ENCODE data around the gene CENPC.
"Not testable (repeated sequence)": the region's sequence is repeated elsewhere in the genome, so short reads cannot be mapped to it uniquely, and the experiment has no call there.

CENPC gene

DNA sequence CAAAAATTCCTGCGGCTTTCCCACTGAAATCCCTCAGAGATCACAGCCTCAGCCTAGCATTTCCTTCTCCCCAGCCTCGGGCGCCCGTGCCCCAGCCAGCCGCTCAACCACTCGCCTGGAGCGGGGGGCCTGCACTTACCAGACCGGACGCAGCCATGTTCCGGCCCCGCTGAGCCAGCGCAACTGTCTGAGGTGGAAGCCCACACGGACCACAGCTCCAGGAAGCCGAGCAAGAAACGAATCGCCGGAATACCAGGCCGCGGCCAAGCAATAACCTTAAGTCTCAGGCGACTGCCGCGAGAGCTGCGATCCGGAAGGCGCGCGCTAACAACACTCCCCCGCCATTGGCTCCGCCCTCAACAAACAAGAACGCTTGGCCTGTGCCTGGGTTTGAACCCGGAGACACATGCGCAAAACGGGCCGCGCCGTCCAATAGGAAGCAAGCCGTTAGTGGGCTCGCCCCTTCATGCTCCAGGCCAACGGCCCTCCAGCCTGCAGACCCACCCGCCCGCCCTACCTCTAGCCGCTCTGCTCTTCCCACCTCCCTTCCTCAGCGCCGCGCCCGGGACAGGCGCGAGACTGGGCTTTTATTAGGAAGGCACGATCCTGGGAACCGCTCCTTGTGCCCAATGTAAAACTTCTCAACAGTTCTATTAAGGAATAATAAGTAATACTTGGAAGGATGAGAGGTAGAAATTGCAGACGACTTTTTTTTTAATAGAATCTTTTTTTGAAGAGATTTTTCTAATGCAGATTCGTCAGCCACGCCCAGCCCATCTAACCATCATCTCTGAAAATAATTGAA lies at the start of gene CENPC:
Gene CENPC (minus strand): TSS at position 305 of the 805 bp plus-strand sequence. CDS start 148 bp downstream, at position 157.
- DNase-seq: peak; percentile 98

- peak; percentile 12 for DNase-seq
Observed at GRCh38 chr4:67593741-67594175, 48.5 kb upstream of the CENPC start.

DNA sequence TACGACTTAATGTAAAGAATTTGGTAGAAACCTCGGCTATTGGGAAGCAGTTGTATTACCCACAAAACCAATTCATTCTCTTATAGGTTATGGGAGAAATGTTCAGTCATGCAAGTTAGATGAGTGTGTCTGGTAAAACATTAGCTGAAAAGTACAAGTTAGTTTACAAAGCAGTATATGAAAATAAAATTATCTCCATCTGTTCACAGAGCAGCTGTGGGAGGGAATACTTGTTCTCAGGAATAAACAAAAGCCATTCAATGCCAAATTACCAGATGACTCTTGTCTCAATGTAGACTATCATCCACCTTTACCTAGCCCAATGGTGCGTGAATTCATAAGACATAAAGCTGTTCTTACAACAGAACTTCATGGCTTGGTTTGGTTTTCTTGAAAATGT lies 41.9 kb upstream of the CENPC start:
- no peak for DNase-seq

DNA sequence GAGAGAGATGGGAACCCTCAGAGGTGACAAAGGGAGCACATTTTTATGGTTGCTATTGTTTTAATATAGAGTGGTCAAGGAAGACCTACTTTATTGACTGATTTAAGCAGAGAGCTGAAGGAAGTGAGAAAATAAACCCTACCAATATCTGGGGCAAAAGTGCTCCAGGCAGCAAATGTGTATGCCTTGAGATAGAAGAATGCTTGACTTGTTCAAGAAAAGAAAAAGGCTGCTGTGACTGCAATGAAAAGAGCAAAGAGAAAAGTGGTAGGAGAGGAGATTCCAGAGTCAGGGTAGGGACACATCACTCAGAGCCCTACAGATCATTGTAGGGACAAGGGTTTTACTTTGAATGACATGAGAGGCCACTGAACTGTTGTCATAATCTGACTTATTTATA lies 39.2 kb upstream of the CENPC start:
- DNase-seq: no peak

- DNase-seq: no peak
Observed at GRCh38 chr4:67581913-67582312, 36.6 kb upstream of the CENPC start.

DNA sequence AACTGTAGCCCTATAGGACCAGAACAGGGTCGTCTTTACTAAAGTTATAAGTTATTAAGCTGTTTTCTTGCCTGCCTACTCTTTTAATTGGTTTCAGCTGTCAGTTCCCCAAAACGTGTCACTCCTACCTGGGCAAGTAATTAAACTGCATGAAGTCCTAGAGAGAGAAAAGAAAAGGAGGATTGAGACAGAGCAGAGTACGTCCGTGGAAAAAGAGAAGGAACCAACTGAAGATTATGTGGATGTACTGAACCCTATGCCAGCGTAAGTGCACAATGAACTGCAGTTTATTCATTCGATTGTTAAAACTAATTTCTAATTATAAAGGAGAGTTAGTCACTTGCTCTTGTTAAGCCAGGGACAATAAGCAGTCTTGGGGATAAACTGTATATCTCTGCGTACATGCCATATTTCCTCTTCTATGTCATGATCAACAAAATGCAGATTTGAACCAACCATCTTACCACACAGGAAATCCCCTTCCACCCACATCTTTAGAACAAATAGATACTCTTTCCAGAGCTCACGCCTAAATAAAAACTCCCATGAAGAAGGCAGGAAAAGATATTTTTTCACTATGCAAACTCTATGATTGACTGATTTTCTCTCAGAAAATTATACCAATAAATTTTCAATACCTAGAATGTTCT lies 36.0 kb upstream of the CENPC start:
- peak; percentile 53 for DNase-seq

GRCh38 chr4:67580577-67580976 lies 35.3 kb upstream of the CENPC start:
- no peak for DNase-seq

- no peak for DNase-seq
Observed at GRCh38 chr4:67576538-67576937, 31.2 kb upstream of the CENPC start.

DNA sequence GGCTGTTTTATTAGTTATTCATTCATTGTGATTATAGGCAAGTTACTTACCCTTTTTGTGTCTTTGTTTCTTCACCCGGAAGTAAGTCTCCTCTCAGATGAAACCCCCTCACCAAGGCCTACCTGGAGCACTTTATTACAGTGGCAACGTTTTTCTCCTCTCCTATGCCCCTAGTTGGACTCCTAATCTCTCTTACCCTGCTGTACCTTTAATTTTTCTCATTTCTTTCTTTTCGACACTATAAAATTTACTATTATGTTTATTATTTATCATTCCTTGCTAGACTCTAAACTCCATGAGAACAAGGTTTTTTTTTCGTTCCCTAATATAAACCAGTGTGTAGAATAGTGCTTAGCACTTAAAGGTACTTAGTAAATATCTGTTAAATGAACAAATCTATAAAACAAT lies 30.8 kb upstream of the CENPC start:
- no peak for DNase-seq

GRCh38 chr4:67575232-67576058 lies 30.1 kb upstream of the CENPC start:
- DNase-seq: peak; percentile 61

DNA sequence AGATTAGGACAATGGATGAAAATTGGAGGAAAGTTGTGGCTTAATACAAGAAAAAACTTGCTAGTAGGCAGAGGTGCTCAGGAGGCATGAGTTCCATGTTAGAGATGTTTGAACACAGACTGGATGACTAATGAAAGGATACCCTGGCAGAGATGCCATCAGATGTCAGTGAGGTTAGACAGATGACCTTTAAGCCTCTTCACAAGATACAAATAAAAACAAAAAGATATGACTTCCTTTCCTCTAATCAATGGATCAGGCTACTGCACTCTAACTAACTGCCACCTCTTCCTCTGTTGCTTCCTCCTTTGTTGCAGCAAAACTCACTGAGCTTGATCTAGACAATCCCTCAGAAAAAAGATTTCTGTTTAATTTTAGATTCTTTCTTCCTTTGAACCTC lies 27.9 kb upstream of the CENPC start:
- DNase-seq: no peak

DNA sequence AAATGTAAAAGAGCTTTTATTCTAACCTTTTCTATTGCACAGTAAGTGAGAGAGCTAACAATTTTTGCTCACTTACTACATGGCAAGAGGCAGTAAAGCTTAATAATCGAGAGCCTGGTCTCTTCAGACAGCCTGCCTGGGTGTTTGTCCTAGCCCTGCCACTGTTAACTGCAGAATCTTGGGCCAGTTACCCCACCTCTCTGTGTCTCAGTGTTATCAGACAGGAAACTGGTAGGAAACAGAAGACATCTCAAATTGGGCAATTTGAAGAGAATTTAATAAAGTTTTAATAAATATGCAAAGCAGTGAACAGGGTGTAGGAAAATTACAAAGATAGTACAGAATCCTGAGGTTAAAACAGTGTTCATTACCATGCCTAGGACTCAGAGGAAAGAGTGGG lies 26.7 kb upstream of the CENPC start:
- DNase-seq: no peak

DNA sequence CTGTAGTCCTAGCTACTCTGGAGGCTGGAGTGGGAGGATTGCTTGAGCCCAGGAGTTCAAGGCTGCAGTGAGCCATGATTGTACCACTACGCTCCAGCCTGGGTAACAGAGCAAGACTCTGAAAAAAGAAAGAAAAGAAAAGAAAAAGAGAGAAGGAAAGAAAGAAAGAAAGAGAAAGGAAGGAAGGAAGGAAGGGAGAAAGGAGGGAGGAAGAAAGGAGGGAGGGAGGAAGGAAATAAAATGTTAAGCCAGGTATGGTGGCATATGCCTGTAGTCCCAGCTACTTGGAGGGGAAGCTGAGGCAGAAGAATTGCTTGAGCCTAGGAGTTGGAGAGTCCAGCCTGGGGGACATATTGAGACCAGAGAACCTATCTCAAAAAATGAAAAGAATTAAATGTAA lies 25.2 kb upstream of the CENPC start:
- DNase-seq: no peak

DNA sequence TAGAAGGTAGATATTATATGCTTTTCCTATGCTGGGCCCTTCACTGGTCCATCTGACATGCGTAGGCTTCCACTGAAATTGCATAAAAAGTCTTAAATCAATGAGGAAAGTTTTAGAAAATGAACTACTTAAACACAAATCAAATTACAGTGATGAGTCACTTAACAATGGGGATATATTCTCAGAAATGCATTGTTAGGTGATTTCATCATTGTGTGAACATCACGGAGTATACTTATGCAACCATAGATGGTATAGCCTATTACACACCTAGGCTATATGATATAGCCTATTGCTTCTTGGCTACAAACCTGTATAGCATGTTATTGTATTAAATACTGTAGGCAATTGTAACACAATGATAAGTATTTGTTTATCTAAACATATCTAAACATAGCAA lies 23.5 kb upstream of the CENPC start:
- peak; percentile 16 for DNase-seq

DNA sequence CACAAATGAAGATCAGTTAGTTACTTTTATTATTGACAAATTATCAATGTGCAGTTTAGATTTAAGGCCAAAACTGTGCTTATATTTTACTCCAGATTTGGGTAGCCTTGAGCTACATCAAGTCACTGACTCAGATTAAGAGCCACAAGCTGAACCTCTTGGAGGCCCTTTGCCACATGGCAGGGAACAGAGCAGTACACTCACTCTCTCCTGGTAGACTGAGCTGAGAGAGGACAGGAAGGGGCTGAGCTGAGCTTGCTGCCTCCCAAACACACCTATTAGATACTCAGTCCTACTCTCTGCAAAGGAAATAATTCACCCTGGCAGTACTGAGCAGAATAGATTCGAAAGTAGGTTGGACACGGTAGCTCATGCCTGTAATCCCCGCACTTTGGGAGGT lies 21.0 kb upstream of the CENPC start:
- DNase-seq: no peak

DNA sequence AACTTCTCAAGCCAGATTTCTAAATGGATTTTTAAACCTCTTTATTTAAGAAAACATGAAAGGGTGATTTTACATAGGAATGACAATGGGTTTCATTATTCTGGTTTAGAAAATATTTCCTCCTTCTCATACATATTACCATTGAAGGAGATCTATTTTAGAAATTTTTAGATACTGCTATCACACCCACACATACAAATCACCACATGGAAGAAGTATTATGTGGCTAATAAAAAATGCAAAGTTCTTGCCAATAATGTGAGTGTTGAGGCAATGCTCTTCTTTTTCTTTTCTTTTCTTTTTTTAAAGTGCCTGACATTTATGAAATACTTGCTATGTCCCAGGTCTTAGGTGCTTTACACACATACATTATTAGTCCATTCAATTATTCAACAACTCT lies 20.0 kb upstream of the CENPC start:
- no peak for DNase-seq

- peak; percentile 78 for DNase-seq
Observed at GRCh38 chr4:67558493-67558892, 13.2 kb upstream of the CENPC start, which contains the start of gene STAP1. STAP1 (plus strand) TSS chr4:67558727; CDS start chr4:67558810, 83 bp downstream.

- peak; percentile 71 for DNase-seq
Observed at GRCh38 chr4:67556436-67556835, 11.1 kb upstream of the CENPC start.

GRCh38 chr4:67555447-67555846 lies 10.1 kb upstream of the CENPC start:
- DNase-seq: no peak

DNA sequence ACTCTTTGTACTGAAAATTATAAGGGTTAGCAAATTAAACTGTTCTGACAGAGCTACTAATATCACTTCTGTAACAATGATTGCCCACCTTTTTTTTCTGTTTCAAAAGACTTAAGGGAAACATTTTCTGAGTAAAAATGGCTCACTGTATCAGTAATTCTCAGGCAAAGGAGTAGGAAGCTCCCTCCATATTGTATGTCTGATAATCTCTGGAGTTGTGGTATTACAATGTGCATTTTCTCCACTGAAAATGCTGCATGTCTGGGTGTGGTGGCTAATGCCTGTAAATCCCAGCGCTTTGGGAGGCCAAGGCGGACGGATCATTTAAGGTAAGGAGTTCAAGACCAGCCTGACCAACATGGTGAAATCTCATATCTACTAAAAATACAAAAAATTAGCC lies 8.8 kb upstream of the CENPC start:
- DNase-seq: no peak

DNA sequence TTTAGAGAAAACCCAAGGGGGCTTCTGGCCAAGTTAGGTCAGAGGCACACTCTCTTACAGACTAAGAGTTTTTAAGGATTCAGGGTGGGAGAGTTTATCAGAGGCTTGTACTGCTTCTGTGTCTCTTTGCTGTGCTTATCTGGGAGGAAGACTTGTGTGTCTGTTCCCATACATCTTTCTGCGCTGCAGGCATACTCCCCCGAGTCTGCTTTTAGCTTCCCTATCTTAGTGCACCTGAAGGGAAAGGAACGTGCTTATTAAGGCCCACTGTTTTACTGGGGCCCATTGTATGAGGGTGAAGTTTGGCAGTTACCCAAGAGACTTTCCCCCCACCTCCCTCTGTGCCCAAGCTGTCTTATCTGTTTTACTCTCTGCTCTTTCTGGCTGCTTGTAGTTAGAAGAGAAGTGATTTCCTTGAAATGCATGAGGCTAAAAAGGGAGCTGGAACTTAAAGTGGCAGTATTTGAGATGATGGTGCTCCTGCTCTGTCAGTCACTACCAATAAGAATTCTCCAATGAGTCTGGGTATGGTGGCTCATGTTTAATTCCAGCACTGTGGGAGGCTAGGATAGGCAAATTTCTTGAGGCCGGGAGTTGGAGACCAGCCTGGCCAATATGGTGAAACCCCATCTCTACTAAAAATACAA lies 7.0 kb upstream of the CENPC start:
- not testable (repeated sequence) for DNase-seq

GRCh38 chr4:67550857-67551256 lies 5.6 kb upstream of the CENPC start:
- DNase-seq: no peak

- DNase-seq: no peak
Observed at GRCh38 chr4:67550451-67550850, 5.1 kb upstream of the CENPC start.
